ENCODE data around the gene TRPV4.

DNA sequence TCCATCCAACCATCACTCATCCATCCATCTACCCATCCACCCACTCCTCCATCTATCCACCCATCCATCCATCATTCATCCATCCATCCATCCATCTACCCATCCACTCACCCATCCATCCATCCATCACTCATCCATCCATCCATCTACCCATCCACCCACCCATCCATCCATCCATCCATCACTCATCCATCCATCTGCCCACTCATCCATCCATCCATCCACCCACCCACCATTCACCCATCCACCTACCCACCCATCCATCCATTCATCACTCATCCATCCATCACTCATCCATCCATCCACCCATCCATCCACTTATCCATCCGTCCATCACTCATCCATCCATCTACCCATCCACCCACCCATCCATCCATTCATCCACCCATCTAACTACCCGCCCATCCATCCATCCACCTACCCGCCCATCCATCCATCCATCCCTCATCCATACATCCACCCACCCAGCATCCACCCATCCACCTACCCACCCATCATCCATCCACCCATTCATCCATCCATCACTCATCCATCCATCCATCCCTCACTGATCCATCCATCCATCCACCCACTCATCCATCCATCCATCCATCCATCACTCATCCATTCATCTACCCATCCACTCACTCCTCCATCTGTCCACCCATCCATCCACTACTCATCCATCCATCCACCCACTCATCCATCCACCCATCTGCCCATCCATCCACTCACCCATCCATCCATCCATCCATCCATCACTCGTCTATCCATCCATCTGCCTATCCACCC is 24.1 kb downstream of the TRPV4 start:
- TF ChIP-seq, protein P1, sequence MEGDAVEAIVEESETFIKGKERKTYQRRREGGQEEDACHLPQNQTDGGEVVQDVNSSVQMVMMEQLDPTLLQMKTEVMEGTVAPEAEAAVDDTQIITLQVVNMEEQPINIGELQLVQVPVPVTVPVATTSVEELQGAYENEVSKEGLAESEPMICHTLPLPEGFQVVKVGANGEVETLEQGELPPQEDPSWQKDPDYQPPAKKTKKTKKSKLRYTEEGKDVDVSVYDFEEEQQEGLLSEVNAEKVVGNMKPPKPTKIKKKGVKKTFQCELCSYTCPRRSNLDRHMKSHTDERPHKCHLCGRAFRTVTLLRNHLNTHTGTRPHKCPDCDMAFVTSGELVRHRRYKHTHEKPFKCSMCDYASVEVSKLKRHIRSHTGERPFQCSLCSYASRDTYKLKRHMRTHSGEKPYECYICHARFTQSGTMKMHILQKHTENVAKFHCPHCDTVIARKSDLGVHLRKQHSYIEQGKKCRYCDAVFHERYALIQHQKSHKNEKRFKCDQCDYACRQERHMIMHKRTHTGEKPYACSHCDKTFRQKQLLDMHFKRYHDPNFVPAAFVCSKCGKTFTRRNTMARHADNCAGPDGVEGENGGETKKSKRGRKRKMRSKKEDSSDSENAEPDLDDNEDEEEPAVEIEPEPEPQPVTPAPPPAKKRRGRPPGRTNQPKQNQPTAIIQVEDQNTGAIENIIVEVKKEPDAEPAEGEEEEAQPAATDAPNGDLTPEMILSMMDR (IDR thresholded peaks at IDR 0.05; ENCODE audit: insufficient read depth, low read depth, low read length) = no peak
- no peak for TF ChIP-seq EZH2 (IDR thresholded peaks at IDR 0.05; ENCODE audit: insufficient read depth, low read length)

All from astrocyte (in vitro differentiated cells and primary cell).